Naive thymus-derived CD8-positive, alpha-beta T cell (primary cell): ENCODE results near the gene HSPB7. TPM values are rescaled to one million over a fixed set of nuclear protein-coding genes. Genes with fewer than 3 reads are reported as not detected.
A peak's percentile ranks its signal among the peaks of the same experiment; 100 is the strongest.
"Not testable (repeated sequence)": the region's sequence is repeated elsewhere in the genome, so short reads cannot be mapped to it uniquely, and the experiment has no call there.

ENCODE experiments used
- ATAC-seq, 2 donors: fragments of 150-1000 bp; cut with Tn5 transposase in 1 of 2; sonication (Bioruptor Pico), chemical (Tn5 transposase) in 1 of 2; 1 replicate in 1 of 2; 2 replicates in 1 of 2; pipeline ENCODE4 v1.10.0; 2021; ENCODE audit warnings: mild to moderate bottlenecking in 2 of 2, moderate library complexity in 2 of 2
- POLR2A ChIA-PET: fragments of 350-600 bp; sonication (Branson Sonifier 250); formaldehyde crosslinking; loops from one replicate; lab custom pipeline; 2021; ENCODE audit warnings: antibody characterized with exemption; lab: Charles Lee
- DNase-seq, 10 donors: peaks; one replicate each; pipeline versions ENCODE4 v3.0.0 to v3.0.0-alpha.2; 2020 to 2022
- H3K27ac Mint-ChIP-seq, 10 donors: one replicate each; pipeline ENCODE4 v1.8.0; 2020 to 2022; ENCODE audit warnings: mild to moderate bottlenecking in 10 of 10, mixed read lengths in 10 of 10, moderate library complexity in 4 of 10, inconsistent platforms in 1 of 10
- H3K27me3 Mint-ChIP-seq, 5 donors: one replicate each; pipeline ENCODE4 v1.8.0; 2021 to 2022; ENCODE audit warnings: mixed read lengths in 5 of 5
- H3K36me3 Mint-ChIP-seq, 3 donors: one replicate each; pipeline ENCODE4 v1.8.0; 2020 to 2022; ENCODE audit warnings: mixed read lengths in 3 of 3, mild to moderate bottlenecking in 2 of 3, inconsistent platforms in 1 of 3
- H3K4me1 Mint-ChIP-seq, 4 donors: one replicate each; pipeline ENCODE4 v1.8.0; 2021 to 2022; ENCODE audit warnings: mixed read lengths in 4 of 4
- H3K4me3 Mint-ChIP-seq, 10 donors: one replicate each; pipeline ENCODE4 v1.8.0; 2020 to 2022; ENCODE audit warnings: mild to moderate bottlenecking in 10 of 10, mixed read lengths in 10 of 10, moderate library complexity in 6 of 10, inconsistent platforms in 1 of 10
- H3K9me3 Mint-ChIP-seq, 9 donors: one replicate each; pipeline ENCODE4 v1.8.0; 2020 to 2022; ENCODE audit warnings: mixed read lengths in 9 of 9, mild to moderate bottlenecking in 3 of 9, inconsistent platforms in 1 of 9, moderate library complexity in 1 of 9
- polyA plus RNA-seq, 3 donors: library from polyadenylated mRNA; unstranded; fragments of 300-500 nt; fragmentation: Illumina TruSeq; gene quantifications; one replicate each; pipeline ENCODE4 v1.2.3, GENCODE V29; 2021
- total RNA-seq, 8 experiments: library from RNA in 2 of 8; stranded (reverse) in 2 of 8; gene quantifications; one replicate each; pipeline ENCODE4 v1.2.3 and lab custom pipeline; 2021 to 2026

The HSPB7 gene
- total and polyA plus RNA-seq, 5 experiments from 2014 or later, result not detected

GRCh38 chr1:16007671-16008341, 10.0 kb downstream of the HSPB7 start:
- DNase-seq (no peak), ATAC-seq (no peak)
- H3K27ac Mint-ChIP-seq, result no peak overlapping the region
- H3K9me3 Mint-ChIP-seq, result no peaks in the 10 kb centered on the region
- H3K36me3 Mint-ChIP-seq, result no peaks in the 10 kb centered on the region
- POLR2A ChIA-PET, result interaction anchor here (0.6 to 0.9 kb wide), 3 partner anchors 47 to 300 kb away, joined by 3 to 4 read pairs (median 3); no protein-coding TSS in a partner anchor
- H3K4me3 Mint-ChIP-seq, result no peak overlapping the region
- peaks cover 0 to 8% (median 0%) of the 10 kb centered on the region in 5 donors for H3K27me3 Mint-ChIP-seq
- peaks cover 0 to 16% (median 4%) of the 10 kb centered on the region in 4 donors for H3K4me1 Mint-ChIP-seq

- ATAC-seq (no peak), DNase-seq (no peak)
- H3K9me3 Mint-ChIP-seq, result no peaks in the 10 kb centered on the region
- peaks cover 0 to 8% (median 0%) of the 10 kb centered on the region in 5 donors for H3K27me3 Mint-ChIP-seq
- H3K27ac Mint-ChIP-seq, result no peak overlapping the region
- no peak overlapping the region for H3K4me3 Mint-ChIP-seq
- peaks cover 0 to 9% (median 0%) of the 10 kb centered on the region in 4 donors for H3K4me1 Mint-ChIP-seq
- POLR2A ChIA-PET, result interaction anchor here (0.5 to 0.9 kb wide), 3 partner anchors 170 to 301 kb away, joined by 3 to 4 read pairs (median 3); no protein-coding TSS in a partner anchor
- H3K36me3 Mint-ChIP-seq, result no peaks in the 10 kb centered on the region
Observed at GRCh38 chr1:16006552-16007485, 11.0 kb downstream of the HSPB7 start.

- no peak for DNase-seq
- H3K9me3 Mint-ChIP-seq, result no peaks in the 10 kb centered on the region
- ATAC-seq, result no peak
- no peak overlapping the region for H3K27ac Mint-ChIP-seq
- H3K4me1 Mint-ChIP-seq, result peaks cover 0 to 9% (median 0%) of the 10 kb centered on the region in 4 donors
- POLR2A ChIA-PET, result interaction anchor here (0.5 kb wide), 1 partner anchor 169 kb away, joined by 3 read pairs; no protein-coding TSS in a partner anchor
- H3K36me3 Mint-ChIP-seq, result no peaks in the 10 kb centered on the region
- H3K27me3 Mint-ChIP-seq, result peaks cover 0 to 8% (median 0%) of the 10 kb centered on the region in 5 donors
- no peak overlapping the region for H3K4me3 Mint-ChIP-seq
Observed at GRCh38 chr1:16006010-16006409, 11.8 kb downstream of the HSPB7 start.

- DNase-seq (no peak), ATAC-seq (no peak)
- H3K4me1 Mint-ChIP-seq, result peaks cover 0 to 9% (median 0%) of the 10 kb centered on the region in 4 donors
- H3K9me3 Mint-ChIP-seq, result no peaks in the 10 kb centered on the region
- H3K27ac Mint-ChIP-seq, result peak overlapping the region in 1 of 10 donors; percentile 40
- peaks cover 0 to 8% (median 0%) of the 10 kb centered on the region in 5 donors for H3K27me3 Mint-ChIP-seq
- H3K36me3 Mint-ChIP-seq, result no peaks in the 10 kb centered on the region
- POLR2A ChIA-PET, result no interaction called here
- no peak overlapping the region for H3K4me3 Mint-ChIP-seq
Observed at GRCh38 chr1:16005597-16005996, 12.2 kb downstream of the HSPB7 start.

GRCh38 chr1:16001274-16001673, 16.6 kb downstream of the HSPB7 start:
- H3K9me3 Mint-ChIP-seq, POLR2A ChIA-PET: not testable (repeated sequence)

GRCh38 chr1:15998929-15999328, 18.9 kb downstream of the HSPB7 start:
- Mint-ChIP-seq H3K4me1 (no peaks in the 10 kb centered on the region), H3K4me3 (no peak overlapping the region), H3K27me3 (peaks cover 0 to 3% (median 0%) of the 10 kb centered on the region in 5 donors), H3K36me3 (no peaks in the 10 kb centered on the region), H3K27ac (peak overlapping the region in 1 of 10 donors; percentile 15), H3K9me3 (no peaks in the 10 kb centered on the region)
- ATAC-seq, result no peak
- POLR2A ChIA-PET, result no interaction called here
- no peak for DNase-seq

More at GRCh38 chr1:16001274-16001673, 16.6 kb downstream of the HSPB7 start:
- H3K36me3 Mint-ChIP-seq, ATAC-seq, DNase-seq, H3K27ac Mint-ChIP-seq, H3K4me3 Mint-ChIP-seq, H3K27me3 Mint-ChIP-seq, H3K4me1 Mint-ChIP-seq: not testable (repeated sequence)

GRCh38 chr1:15997637-15998280, 20.1 kb downstream of the HSPB7 start:
- Mint-ChIP-seq H3K27ac (no peak overlapping the region), H3K4me3 (no peak overlapping the region), H3K27me3 (peaks cover 0 to 3% (median 0%) of the 10 kb centered on the region in 5 donors), H3K36me3 (no peaks in the 10 kb centered on the region), H3K9me3 (no peaks in the 10 kb centered on the region), H3K4me1 (no peaks in the 10 kb centered on the region)
- POLR2A ChIA-PET, result no interaction called here
- ATAC-seq (no peak), DNase-seq (no peak)

- no peaks in the 10 kb centered on the region for H3K36me3 Mint-ChIP-seq
- POLR2A ChIA-PET, result no interaction called here
Observed at GRCh38 chr1:15997076-15997585, 20.7 kb downstream of the HSPB7 start.

GRCh38 chr1:15994590-15995351, 23.1 kb downstream of the HSPB7 start:
- ATAC-seq, result peak in 1 of 2 donors; percentile 66

More at GRCh38 chr1:15997076-15997585, 20.7 kb downstream of the HSPB7 start:
- Mint-ChIP-seq H3K4me1 (no peaks in the 10 kb centered on the region), H3K27me3 (peaks cover 0 to 3% (median 0%) of the 10 kb centered on the region in 5 donors), H3K4me3 (no peak overlapping the region), H3K9me3 (no peaks in the 10 kb centered on the region), H3K27ac (no peak overlapping the region)
- no peak for DNase-seq
- ATAC-seq, result no peak

GRCh38 chr1:15994081-15994480, 23.8 kb downstream of the HSPB7 start:
- H3K36me3 Mint-ChIP-seq, result no peaks in the 10 kb centered on the region
- H3K27ac Mint-ChIP-seq, result no peak overlapping the region
- POLR2A ChIA-PET, result no interaction called here
- H3K4me3 Mint-ChIP-seq, result no peak overlapping the region
- no peak for DNase-seq
- no peaks in the 10 kb centered on the region for H3K4me1 Mint-ChIP-seq
- no peak for ATAC-seq
- no peaks in the 10 kb centered on the region for H3K9me3 Mint-ChIP-seq
- H3K27me3 Mint-ChIP-seq, result peaks cover 0 to 3% (median 0%) of the 10 kb centered on the region in 5 donors

More at GRCh38 chr1:15994590-15995351, 23.1 kb downstream of the HSPB7 start:
- Mint-ChIP-seq H3K36me3 (no peaks in the 10 kb centered on the region), H3K4me1 (no peaks in the 10 kb centered on the region), H3K4me3 (no peak overlapping the region), H3K27me3 (peaks cover 0 to 3% (median 0%) of the 10 kb centered on the region in 5 donors), H3K9me3 (no peaks in the 10 kb centered on the region), H3K27ac (peak overlapping the region in 2 of 10 donors; percentile 20 to 46)
- POLR2A ChIA-PET, result no interaction called here
- peak in 5 of 10 donors; percentile 15 to 30 (median 23) for DNase-seq

- Mint-ChIP-seq H3K27ac (no peak overlapping the region), H3K27me3 (peaks cover 0 to 6% (median 0%) of the 10 kb centered on the region in 5 donors), H3K36me3 (no peaks in the 10 kb centered on the region), H3K4me3 (no peak overlapping the region), H3K4me1 (no peaks in the 10 kb centered on the region), H3K9me3 (no peaks in the 10 kb centered on the region)
- no peak for ATAC-seq
- POLR2A ChIA-PET, result no interaction called here
- DNase-seq, result no peak
Observed at GRCh38 chr1:15993666-15994065, 24.2 kb downstream of the HSPB7 start.
